ENCODE results near the gene MAMDC4. TPM values are rescaled to one million over a fixed set of nuclear protein-coding genes. Genes with fewer than 3 reads are reported as not detected.

Gene MAMDC4
- total and polyA plus RNA-seq, 2 experiments from 2014 or later = 1.7 to 6.8 TPM

DNA sequence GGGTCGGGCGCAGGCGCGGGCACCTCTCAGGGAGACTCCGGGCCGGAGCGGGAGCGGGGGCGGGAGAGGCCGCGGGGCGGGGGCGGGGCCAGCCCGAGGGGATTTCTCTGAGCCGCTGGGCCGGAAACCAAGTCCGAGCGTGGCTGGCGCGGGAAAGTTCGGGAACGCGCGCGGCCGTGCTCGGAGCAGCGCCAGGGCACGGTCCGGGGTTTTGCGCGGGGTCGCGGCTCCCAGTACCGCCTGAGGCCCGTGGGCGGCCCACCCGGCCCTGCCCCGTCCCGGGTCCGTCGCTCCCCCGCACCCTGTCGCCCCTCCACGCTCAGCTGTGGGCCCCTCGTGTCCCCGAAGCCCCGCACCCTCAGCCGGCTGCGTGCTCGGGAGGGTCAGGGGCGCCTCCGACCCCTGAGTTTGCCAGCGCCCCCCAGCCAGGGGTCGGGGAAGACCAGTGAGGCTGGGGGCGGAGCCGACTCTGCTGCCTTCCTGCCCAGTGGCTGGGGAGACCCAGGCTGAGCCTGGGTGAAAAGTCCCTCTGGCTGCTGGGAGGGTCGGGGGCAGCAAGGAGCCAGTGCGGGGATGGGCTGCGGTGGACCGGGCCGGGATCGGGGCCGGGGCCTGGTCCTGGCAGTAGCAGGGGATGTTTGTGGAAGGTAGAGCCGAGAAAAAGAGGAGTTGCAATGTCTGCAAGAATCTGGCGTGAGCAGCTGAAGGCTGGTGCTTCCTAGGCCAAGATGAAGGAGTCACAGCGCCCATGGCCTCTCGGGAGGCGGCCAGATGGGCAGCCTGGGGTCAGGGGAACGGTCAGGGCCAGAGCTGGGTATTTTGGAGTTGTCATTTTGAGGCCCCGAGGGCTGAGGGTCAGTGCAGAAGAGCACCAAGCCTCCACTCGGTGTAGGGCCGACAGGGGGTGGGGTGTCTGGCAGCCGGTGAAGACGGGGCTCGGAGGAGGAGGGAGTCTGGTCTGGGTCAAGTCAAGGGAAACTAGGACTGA, 34.8 kb downstream of the MAMDC4 start:
- H3K4me3 ChIP-seq = peak overlapping the region; percentile 91
- no peaks in the 10 kb centered on the region for H3K9me3 Mint-ChIP-seq
- H3K27me3 ChIP-seq (ENCODE audit: insufficient read depth) = no peaks in the 10 kb centered on the region
- peak; percentile 65 for ATAC-seq
- peaks cover 32% of the 10 kb centered on the region for H4K20me1 ChIP-seq (replicated peaks; ENCODE audit: insufficient read depth)
- H3K27ac Mint-ChIP-seq = 0 out of 2 replicates have a peak overlapping the region, but pooled peaks have one; percentile 13
- no peaks in the 10 kb centered on the region for H3F3A ChIP-seq (replicated peaks; ENCODE audit: low read depth)
- TF ChIP-seq ZNF331 (CRISPR knock-in tag; IDR thresholded peaks at IDR 0.05; ENCODE audit: low read depth) (no peak), EZH2phosphoT487 (IDR thresholded peaks at IDR 0.05; ENCODE audit: unreplicated experiment) (no peak), JUNB (IDR thresholded peaks at IDR 0.05; ENCODE audit: unreplicated experiment) (no peak), CREB1 (CRISPR knock-in tag; IDR thresholded peaks at IDR 0.05; ENCODE audit: low read depth) (no peak), POLR2AphosphoS5 (IDR thresholded peaks at IDR 0.05; ENCODE audit: low read depth) (no peak), ZNF114 (CRISPR knock-in tag; IDR thresholded peaks at IDR 0.05) (no peak), STAT1 (IDR thresholded peaks at IDR 0.05; ENCODE audit: unreplicated experiment) (no peak), EZH2 (IDR thresholded peaks at IDR 0.05; ENCODE audit: low read depth, unreplicated experiment) (no peak), NANOG (IDR thresholded peaks at IDR 0.05; ENCODE audit: borderline replicate concordance) (no peak)
- TF ChIP-seq, protein P1, sequence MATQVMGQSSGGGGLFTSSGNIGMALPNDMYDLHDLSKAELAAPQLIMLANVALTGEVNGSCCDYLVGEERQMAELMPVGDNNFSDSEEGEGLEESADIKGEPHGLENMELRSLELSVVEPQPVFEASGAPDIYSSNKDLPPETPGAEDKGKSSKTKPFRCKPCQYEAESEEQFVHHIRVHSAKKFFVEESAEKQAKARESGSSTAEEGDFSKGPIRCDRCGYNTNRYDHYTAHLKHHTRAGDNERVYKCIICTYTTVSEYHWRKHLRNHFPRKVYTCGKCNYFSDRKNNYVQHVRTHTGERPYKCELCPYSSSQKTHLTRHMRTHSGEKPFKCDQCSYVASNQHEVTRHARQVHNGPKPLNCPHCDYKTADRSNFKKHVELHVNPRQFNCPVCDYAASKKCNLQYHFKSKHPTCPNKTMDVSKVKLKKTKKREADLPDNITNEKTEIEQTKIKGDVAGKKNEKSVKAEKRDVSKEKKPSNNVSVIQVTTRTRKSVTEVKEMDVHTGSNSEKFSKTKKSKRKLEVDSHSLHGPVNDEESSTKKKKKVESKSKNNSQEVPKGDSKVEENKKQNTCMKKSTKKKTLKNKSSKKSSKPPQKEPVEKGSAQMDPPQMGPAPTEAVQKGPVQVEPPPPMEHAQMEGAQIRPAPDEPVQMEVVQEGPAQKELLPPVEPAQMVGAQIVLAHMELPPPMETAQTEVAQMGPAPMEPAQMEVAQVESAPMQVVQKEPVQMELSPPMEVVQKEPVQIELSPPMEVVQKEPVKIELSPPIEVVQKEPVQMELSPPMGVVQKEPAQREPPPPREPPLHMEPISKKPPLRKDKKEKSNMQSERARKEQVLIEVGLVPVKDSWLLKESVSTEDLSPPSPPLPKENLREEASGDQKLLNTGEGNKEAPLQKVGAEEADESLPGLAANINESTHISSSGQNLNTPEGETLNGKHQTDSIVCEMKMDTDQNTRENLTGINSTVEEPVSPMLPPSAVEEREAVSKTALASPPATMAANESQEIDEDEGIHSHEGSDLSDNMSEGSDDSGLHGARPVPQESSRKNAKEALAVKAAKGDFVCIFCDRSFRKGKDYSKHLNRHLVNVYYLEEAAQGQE (IDR thresholded peaks at IDR 0.05; ENCODE audit: unreplicated experiment) = no peak
- TF ChIP-seq, protein P2, sequence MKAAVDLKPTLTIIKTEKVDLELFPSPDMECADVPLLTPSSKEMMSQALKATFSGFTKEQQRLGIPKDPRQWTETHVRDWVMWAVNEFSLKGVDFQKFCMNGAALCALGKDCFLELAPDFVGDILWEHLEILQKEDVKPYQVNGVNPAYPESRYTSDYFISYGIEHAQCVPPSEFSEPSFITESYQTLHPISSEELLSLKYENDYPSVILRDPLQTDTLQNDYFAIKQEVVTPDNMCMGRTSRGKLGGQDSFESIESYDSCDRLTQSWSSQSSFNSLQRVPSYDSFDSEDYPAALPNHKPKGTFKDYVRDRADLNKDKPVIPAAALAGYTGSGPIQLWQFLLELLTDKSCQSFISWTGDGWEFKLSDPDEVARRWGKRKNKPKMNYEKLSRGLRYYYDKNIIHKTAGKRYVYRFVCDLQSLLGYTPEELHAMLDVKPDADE (IDR thresholded peaks at IDR 0.05) = no peak
- TF ChIP-seq, protein P3, sequence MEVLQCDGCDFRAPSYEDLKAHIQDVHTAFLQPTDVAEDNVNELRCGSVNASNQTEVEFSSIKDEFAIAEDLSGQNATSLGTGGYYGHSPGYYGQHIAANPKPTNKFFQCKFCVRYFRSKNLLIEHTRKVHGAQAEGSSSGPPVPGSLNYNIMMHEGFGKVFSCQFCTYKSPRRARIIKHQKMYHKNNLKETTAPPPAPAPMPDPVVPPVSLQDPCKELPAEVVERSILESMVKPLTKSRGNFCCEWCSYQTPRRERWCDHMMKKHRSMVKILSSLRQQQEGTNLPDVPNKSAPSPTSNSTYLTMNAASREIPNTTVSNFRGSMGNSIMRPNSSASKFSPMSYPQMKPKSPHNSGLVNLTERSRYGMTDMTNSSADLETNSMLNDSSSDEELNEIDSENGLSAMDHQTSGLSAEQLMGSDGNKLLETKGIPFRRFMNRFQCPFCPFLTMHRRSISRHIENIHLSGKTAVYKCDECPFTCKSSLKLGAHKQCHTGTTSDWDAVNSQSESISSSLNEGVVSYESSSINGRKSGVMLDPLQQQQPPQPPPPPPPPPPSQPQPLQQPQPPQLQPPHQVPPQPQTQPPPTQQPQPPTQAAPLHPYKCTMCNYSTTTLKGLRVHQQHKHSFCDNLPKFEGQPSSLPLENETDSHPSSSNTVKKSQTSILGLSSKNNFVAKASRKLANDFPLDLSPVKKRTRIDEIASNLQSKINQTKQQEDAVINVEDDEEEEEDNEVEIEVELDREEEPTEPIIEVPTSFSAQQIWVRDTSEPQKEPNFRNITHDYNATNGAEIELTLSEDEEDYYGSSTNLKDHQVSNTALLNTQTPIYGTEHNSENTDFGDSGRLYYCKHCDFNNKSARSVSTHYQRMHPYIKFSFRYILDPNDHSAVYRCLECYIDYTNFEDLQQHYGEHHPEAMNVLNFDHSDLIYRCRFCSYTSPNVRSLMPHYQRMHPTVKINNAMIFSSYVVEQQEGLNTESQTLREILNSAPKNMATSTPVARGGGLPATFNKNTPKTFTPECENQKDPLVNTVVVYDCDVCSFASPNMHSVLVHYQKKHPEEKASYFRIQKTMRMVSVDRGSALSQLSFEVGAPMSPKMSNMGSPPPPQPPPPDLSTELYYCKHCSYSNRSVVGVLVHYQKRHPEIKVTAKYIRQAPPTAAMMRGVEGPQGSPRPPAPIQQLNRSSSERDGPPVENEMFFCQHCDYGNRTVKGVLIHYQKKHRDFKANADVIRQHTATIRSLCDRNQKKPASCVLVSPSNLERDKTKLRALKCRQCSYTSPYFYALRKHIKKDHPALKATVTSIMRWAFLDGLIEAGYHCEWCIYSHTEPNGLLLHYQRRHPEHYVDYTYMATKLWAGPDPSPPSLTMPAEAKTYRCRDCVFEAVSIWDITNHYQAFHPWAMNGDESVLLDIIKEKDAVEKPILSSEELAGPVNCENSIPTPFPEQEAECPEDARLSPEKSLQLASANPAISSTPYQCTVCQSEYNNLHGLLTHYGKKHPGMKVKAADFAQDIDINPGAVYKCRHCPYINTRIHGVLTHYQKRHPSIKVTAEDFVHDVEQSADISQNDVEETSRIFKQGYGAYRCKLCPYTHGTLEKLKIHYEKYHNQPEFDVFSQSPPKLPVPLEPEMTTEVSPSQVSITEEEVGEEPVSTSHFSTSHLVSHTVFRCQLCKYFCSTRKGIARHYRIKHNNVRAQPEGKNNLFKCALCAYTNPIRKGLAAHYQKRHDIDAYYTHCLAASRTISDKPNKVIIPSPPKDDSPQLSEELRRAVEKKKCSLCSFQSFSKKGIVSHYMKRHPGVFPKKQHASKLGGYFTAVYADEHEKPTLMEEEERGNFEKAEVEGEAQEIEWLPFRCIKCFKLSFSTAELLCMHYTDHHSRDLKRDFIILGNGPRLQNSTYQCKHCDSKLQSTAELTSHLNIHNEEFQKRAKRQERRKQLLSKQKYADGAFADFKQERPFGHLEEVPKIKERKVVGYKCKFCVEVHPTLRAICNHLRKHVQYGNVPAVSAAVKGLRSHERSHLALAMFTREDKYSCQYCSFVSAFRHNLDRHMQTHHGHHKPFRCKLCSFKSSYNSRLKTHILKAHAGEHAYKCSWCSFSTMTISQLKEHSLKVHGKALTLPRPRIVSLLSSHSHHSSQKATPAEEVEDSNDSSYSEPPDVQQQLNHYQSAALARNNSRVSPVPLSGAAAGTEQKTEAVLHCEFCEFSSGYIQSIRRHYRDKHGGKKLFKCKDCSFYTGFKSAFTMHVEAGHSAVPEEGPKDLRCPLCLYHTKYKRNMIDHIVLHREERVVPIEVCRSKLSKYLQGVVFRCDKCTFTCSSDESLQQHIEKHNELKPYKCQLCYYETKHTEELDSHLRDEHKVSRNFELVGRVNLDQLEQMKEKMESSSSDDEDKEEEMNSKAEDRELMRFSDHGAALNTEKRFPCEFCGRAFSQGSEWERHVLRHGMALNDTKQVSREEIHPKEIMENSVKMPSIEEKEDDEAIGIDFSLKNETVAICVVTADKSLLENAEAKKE (CRISPR knock-in tag; IDR thresholded peaks at IDR 0.05) = no peak
- TF ChIP-seq, protein P4, sequence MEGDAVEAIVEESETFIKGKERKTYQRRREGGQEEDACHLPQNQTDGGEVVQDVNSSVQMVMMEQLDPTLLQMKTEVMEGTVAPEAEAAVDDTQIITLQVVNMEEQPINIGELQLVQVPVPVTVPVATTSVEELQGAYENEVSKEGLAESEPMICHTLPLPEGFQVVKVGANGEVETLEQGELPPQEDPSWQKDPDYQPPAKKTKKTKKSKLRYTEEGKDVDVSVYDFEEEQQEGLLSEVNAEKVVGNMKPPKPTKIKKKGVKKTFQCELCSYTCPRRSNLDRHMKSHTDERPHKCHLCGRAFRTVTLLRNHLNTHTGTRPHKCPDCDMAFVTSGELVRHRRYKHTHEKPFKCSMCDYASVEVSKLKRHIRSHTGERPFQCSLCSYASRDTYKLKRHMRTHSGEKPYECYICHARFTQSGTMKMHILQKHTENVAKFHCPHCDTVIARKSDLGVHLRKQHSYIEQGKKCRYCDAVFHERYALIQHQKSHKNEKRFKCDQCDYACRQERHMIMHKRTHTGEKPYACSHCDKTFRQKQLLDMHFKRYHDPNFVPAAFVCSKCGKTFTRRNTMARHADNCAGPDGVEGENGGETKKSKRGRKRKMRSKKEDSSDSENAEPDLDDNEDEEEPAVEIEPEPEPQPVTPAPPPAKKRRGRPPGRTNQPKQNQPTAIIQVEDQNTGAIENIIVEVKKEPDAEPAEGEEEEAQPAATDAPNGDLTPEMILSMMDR (conservative IDR thresholded peaks at IDR 0.05; ENCODE audit: low read depth in 2 of 2) = no peak
- peaks cover 7% of the 10 kb centered on the region for H3K4me1 ChIP-seq (ENCODE audit: insufficient read depth)
- no peaks in the 10 kb centered on the region for H3K9me2 ChIP-seq (ENCODE audit: insufficient read depth)
- H3K4me2 ChIP-seq = peak overlapping the region; percentile 87
- peak; percentile 74 for DNase-seq (ENCODE audit: low spot score)
- H3K79me2 ChIP-seq (replicated peaks; ENCODE audit: insufficient read depth) = peaks cover 50% of the 10 kb centered on the region
- H3K36me3 ChIP-seq (ENCODE audit: insufficient read depth) = no peaks in the 10 kb centered on the region
- H3K27me3 Mint-ChIP-seq (ENCODE audit: insufficient read depth, low read depth, poor library complexity) = peaks cover 17% of the 10 kb centered on the region
- H3K4me1 Mint-ChIP-seq = peaks cover 7% of the 10 kb centered on the region; the same call in 2 of the 3 replicates
- H3K27ac ChIP-seq (ENCODE audit: low read depth) = no peak overlapping the region
- H2AFZ ChIP-seq = no peak overlapping the region
- 0 out of 3 replicates have a peak, but pooled peaks cover 2% of the 10 kb centered on the region for H3K36me3 Mint-ChIP-seq (ENCODE audit: low read depth)
- peak overlapping the region; percentile 78 for H3K4me3 Mint-ChIP-seq

Measured in GM23338 (cell line).